ENCODE results near the gene SHLD1.
"Not testable (repeated sequence)": the region's sequence is repeated elsewhere in the genome, so short reads cannot be mapped to it uniquely, and the experiment has no call there.

Gene SHLD1

GRCh38 chr20:5749952-5750779 is at the start of gene SHLD1:
TSS of gene SHLD1 (plus strand) at chr20:5750401. CDS start at chr20:5772866, 22,465 bp downstream.
- DNase-seq = peak; percentile 88 to 95 (median 94)

- DNase-seq = not testable (repeated sequence)
Observed at GRCh38 chr20:5702339-5702738, 47.9 kb upstream of the SHLD1 start.

- DNase-seq = peak in 1 of 3 experiments; percentile 59
Observed at GRCh38 chr20:5703681-5704101, 46.5 kb upstream of the SHLD1 start.

GRCh38 chr20:5705827-5706226 is 44.4 kb upstream of the SHLD1 start:
- DNase-seq = no peak

GRCh38 chr20:5706797-5707196 is 43.4 kb upstream of the SHLD1 start:
- no peak for DNase-seq

GRCh38 chr20:5710551-5710950 is 39.6 kb upstream of the SHLD1 start:
- no peak for DNase-seq

GRCh38 chr20:5714261-5715041 is 35.8 kb upstream of the SHLD1 start:
- DNase-seq = peak in 2 of 3 experiments; percentile 18 to 52

- no peak for DNase-seq
Observed at GRCh38 chr20:5715071-5715841, 34.9 kb upstream of the SHLD1 start.

GRCh38 chr20:5716953-5717352 is 33.2 kb upstream of the SHLD1 start:
- DNase-seq = no peak

GRCh38 chr20:5718896-5719595 is 31.2 kb upstream of the SHLD1 start:
- DNase-seq = no peak

GRCh38 chr20:5719861-5720403 is 30.3 kb upstream of the SHLD1 start:
- DNase-seq = peak in 2 of 3 experiments; percentile 28 to 61

- peak in 1 of 3 experiments; percentile 35 for DNase-seq
Observed at GRCh38 chr20:5720696-5721095, 29.5 kb upstream of the SHLD1 start.

GRCh38 chr20:5721356-5721755 is 28.8 kb upstream of the SHLD1 start:
- not testable (repeated sequence) for DNase-seq

GRCh38 chr20:5722927-5723326 is 27.3 kb upstream of the SHLD1 start:
- DNase-seq = no peak

- peak in 1 of 3 experiments; percentile 28 for DNase-seq
Observed at GRCh38 chr20:5725183-5725463, 25.1 kb upstream of the SHLD1 start.

- DNase-seq = no peak
Observed at GRCh38 chr20:5727018-5727515, 23.1 kb upstream of the SHLD1 start.

- DNase-seq = no peak
Observed at GRCh38 chr20:5729348-5729747, 20.9 kb upstream of the SHLD1 start.

- no peak for DNase-seq
Observed at GRCh38 chr20:5730131-5730530, 20.1 kb upstream of the SHLD1 start.

GRCh38 chr20:5731753-5732366 is 18.3 kb upstream of the SHLD1 start:
- no peak for DNase-seq

GRCh38 chr20:5734602-5735001 is 15.6 kb upstream of the SHLD1 start:
- no peak for DNase-seq

GRCh38 chr20:5735845-5736510 is 14.2 kb upstream of the SHLD1 start:
- no peak for DNase-seq

Measured in NCI-H1417 (cell line).